Endothelial cell of umbilical vein (primary cell): ENCODE data around the gene F2RL3. TPM values are rescaled to one million over a fixed set of nuclear protein-coding genes. Genes with fewer than 3 reads are reported as not detected.

Experiments
- BruUV-seq: library from RNA; stranded (reverse); fragments of 400-500 nt; replicated peaks from 2 replicates; lab custom pipeline; 2021; lab: Mats Ljungman, UMichigan
- CTCF ChIA-PET: fragments of 300-600, 350-600 bp; sonication (Branson Sonifier 250); formaldehyde crosslinking; loops from one replicate; lab custom pipeline; 2021; ENCODE audit warnings: antibody characterized with exemption, inconsistent platforms; lab: Charles Lee
- POLR2A ChIA-PET: fragments of 300-600, 350-600 bp; sonication (Branson Sonifier 250); formaldehyde crosslinking; loops from one replicate; lab custom pipeline; 2021; ENCODE audit warnings: antibody characterized with exemption, inconsistent platforms; lab: Charles Lee
- DNase-seq: peaks from one replicate; pipeline ENCODE4 v3.0.0-alpha.2; 2011; ENCODE audit warnings: low read depth, low spot score
- FAIRE-seq: peaks from 2 replicates; lab custom pipeline; 2011; peaks lifted over from hg19 to GRCh38; lab: Jason Lieb, UNC
- H2AFZ ChIP-seq: 2 replicates; pipeline ENCODE4 v1.6.0; 2012; ENCODE audit warnings: low read depth, low read length, control low read depth, inconsistent platforms
- H3K27ac ChIP-seq: 2 replicates; pipeline ENCODE4 v1.5.1; 2011; ENCODE audit warnings: low read depth, mild to moderate bottlenecking, control low read depth, low read length, moderate library complexity; ENCODE audit not compliant: insufficient read depth
- H3K27me3 ChIP-seq, 2 experiments: 2 replicates each; pipeline versions ENCODE4 v1.6.0 to v1.6.1; 2011; ENCODE audit warnings: low read length in 2 of 2, mixed read lengths in 1 of 2; ENCODE audit not compliant: control insufficient read depth in 2 of 2, insufficient read depth in 2 of 2
- H3K36me3 ChIP-seq, 2 experiments: 2 replicates in 1 of 2; 3 replicates in 1 of 2; pipeline ENCODE4 v1.5.1; 2011; ENCODE audit warnings: low read length in 2 of 2, mild to moderate bottlenecking in 1 of 2, moderate library complexity in 1 of 2; ENCODE audit not compliant: control insufficient read depth in 2 of 2, insufficient read depth in 2 of 2; ENCODE audit errors: extremely low read depth in 1 of 2
- H3K4me1 ChIP-seq: 3 replicates; pipeline ENCODE4 v1.5.1; 2011; ENCODE audit warnings: mild to moderate bottlenecking, low read length; ENCODE audit not compliant: control insufficient read depth, insufficient read depth; ENCODE audit errors: extremely low read depth
- H3K4me2 ChIP-seq: 2 replicates; pipeline ENCODE4 v1.6.1; 2011; ENCODE audit warnings: low read length, control low read depth, mixed read lengths; ENCODE audit not compliant: insufficient read depth
- H3K4me3 ChIP-seq, 3 experiments: fragments of 200-600 bp in 1 of 3; sonication (generic), shearing (Covaris generic) in 1 of 3; replicated peaks in 1 of 3; 2 replicates each; pipeline ENCODE4 v1.5.1; 2011 to 2016; ENCODE audit warnings: control low read depth in 3 of 3, low read length in 3 of 3, mild to moderate bottlenecking in 2 of 3, inconsistent platforms in 1 of 3, low read depth in 1 of 3, moderate library complexity in 1 of 3; ENCODE audit not compliant: insufficient read depth in 1 of 3
- H3K79me2 ChIP-seq: 2 replicates; pipeline ENCODE4 v1.6.0; 2012; ENCODE audit warnings: low read length, inconsistent platforms; ENCODE audit not compliant: control insufficient read depth, insufficient read depth
- H3K9ac ChIP-seq: replicated peaks from 2 replicates; pipeline ENCODE3; 2011; ENCODE audit warnings: low read length, control low read depth; ENCODE audit not compliant: insufficient read depth; ENCODE audit errors: extremely low read depth
- H3K9me1 ChIP-seq: replicated peaks from 3 replicates; pipeline ENCODE4 v1.6.0; 2011; ENCODE audit warnings: mild to moderate bottlenecking, low read length; ENCODE audit not compliant: control insufficient read depth, insufficient read depth; ENCODE audit errors: extremely low read depth
- H3K9me3 ChIP-seq: replicated peaks from 2 replicates; pipeline ENCODE4 v1.5.1; 2012; ENCODE audit warnings: low read length, inconsistent platforms; ENCODE audit not compliant: control insufficient read depth, insufficient read depth
- H4K20me1 ChIP-seq: replicated peaks from 2 replicates; pipeline ENCODE3; 2011; ENCODE audit warnings: mild to moderate bottlenecking, low read length; ENCODE audit not compliant: control insufficient read depth, insufficient read depth; ENCODE audit errors: extremely low read depth
- EZH2 ChIP-seq: IDR thresholded peaks from 2 replicates; pipeline ENCODE4 v1.6.1; 2012; ENCODE audit warnings: borderline replicate concordance, low read depth, mild to moderate bottlenecking, moderate library complexity, low read length, inconsistent platforms; ENCODE audit not compliant: severe bottlenecking
- FOS ChIP-seq: IDR thresholded peaks from 2 replicates; pipeline ENCODE4 v1.6.1; 2011; ENCODE audit warnings: mild to moderate bottlenecking, low read length, moderate library complexity, borderline replicate concordance; ENCODE audit not compliant: insufficient read depth
- GATA2 ChIP-seq: IDR thresholded peaks from 2 replicates; pipeline ENCODE4 v1.7.0; 2011; ENCODE audit warnings: low read depth, mild to moderate bottlenecking, moderate library complexity, mixed read lengths, low read length; ENCODE audit not compliant: insufficient read length, insufficient read depth
- JUN ChIP-seq: IDR thresholded peaks from 2 replicates; pipeline ENCODE4 v1.6.1; 2011; ENCODE audit warnings: borderline replicate concordance, low read depth; ENCODE audit not compliant: insufficient read length, insufficient read depth
- MYC ChIP-seq: IDR thresholded peaks from one replicate; pipeline ENCODE4 v1.6.1; 2011; ENCODE audit warnings: mild to moderate bottlenecking, low read depth, low read length
- POLR2A ChIP-seq: IDR thresholded peaks from 2 replicates; pipeline ENCODE4 v1.6.1; 2012; ENCODE audit warnings: low read depth, mild to moderate bottlenecking, control low read depth, low read length
- POLR2AphosphoS5 ChIP-seq: IDR thresholded peaks from 2 replicates; pipeline ENCODE4 v1.6.1; 2012; ENCODE audit warnings: low read depth, mild to moderate bottlenecking, control low read depth, low read length, moderate library complexity; ENCODE audit not compliant: insufficient read depth
- dilution Hi-C: fragments of 300-500 bp; cut with MboI; formaldehyde crosslinking; loops from one replicate; pipeline ENCODE4 v1.15.0; 2019; ENCODE audit warnings: low sequenced_read_pairs; ENCODE audit not compliant: extremely low pct_ligation_motif_present
- intact Hi-C: fragments of 100-400 bp; cut with micrococcal nuclease; formaldehyde crosslinking; loops from one replicate; pipeline ENCODE4 v1.10.0; 2022
- polyA plus RNA-seq, 4 experiments: library from polyadenylated mRNA; depleted of rRNA in 3 of 4; stranded (reverse) in 3 of 4; unstranded in 1 of 4; fragments of >200 nt; gene quantifications; 2 replicates each; pipeline versions ENCODE4 v1.2.1 to v1.2.3, GENCODE V29; 2011 to 2012; ENCODE audit warnings: missing spikeins in 1 of 4
- total RNA-seq: library from RNA; stranded (reverse); gene quantifications from 2 replicates; pipeline ENCODE4 v1.2.3, GENCODE V29; 2021
- TF ChIP-seq, protein P1 (sequence below): IDR thresholded peaks from 2 replicates; pipeline ENCODE4 v1.6.1; 2011; ENCODE audit not compliant: insufficient read depth, insufficient read length
- TF ChIP-seq, protein P2 (sequence below), 2 donors: IDR thresholded peaks; 1 replicate in 1 of 2; 2 replicates in 1 of 2; pipeline ENCODE4 v1.5.1; 2011; ENCODE audit warnings: low read length in 2 of 2, mild to moderate bottlenecking in 2 of 2, moderate library complexity in 2 of 2, control low read depth in 1 of 2, inconsistent platforms in 1 of 2, low read depth in 1 of 2; ENCODE audit not compliant: insufficient read depth in 1 of 2; ENCODE audit errors: extremely low read depth in 1 of 2

Gene F2RL3
- total and polyA plus RNA-seq, 2 donors (not counting 3 experiments of a cell fraction or from before 2014, with no cell fraction given): 1.2 to 1.7 TPM

DNA sequence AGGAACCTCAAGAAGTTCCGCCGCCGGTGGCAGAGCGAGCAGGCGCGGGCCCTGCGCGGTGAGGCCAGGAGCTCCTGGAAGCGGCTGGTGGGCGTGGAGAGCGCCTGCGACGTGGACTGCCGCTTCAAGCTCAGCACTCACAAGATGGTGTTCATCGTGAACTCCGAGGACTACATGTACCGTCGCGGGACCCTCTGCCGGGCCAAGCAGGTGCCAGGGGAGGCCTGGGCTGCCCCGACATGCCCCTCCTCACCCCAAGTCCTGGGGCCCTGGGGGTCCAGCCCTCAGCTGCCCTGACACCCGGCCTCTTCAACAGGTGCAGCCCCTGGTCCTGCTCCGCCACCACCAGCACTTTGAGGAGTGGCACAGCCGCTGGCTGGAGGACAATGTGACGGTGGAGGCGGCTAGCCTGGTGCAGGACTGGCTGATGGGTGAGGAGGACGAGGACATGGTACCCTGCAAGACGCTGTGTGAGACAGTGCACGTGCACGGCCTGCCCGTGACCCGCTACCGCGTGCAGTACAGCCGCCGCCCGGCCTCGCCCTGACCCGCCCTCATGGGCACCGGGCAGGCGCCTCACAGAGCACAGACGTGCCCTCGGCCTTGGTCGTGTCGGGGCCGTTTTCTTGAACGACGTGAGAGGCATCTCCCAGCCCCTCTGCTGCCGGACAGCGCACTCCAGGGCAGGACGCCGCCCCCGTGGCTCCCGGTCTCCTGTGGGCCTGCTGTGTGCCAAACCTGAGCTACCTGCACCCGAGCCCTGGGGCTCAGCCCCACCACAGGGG is 10.4 kb upstream of the F2RL3 start:
- intact Hi-C loops: no loop called here
- no peaks in the 10 kb centered on the region for H4K20me1 ChIP-seq
- no TSS peak for BruUV-seq
- H3K36me3 ChIP-seq: peaks cover 19 to 37% of the 10 kb centered on the region in 2 experiments
- H3K79me2 ChIP-seq: peaks cover 20% of the 10 kb centered on the region
- no peaks in the 10 kb centered on the region for H3K9me3 ChIP-seq
- H2AFZ ChIP-seq: no peak overlapping the region
- no peak for FAIRE-seq
- no peaks in the 10 kb centered on the region for H3K9me1 ChIP-seq
- no peak overlapping the region for H3K4me3 ChIP-seq
- no peak overlapping the region for H3K27ac ChIP-seq
- ChIA-PET POLR2A (no interaction called here), CTCF (no interaction called here)
- H3K4me2 ChIP-seq: no peak overlapping the region
- H3K4me1 ChIP-seq: peaks cover 10% of the 10 kb centered on the region
- no peak overlapping the region for H3K9ac ChIP-seq
- no peak for DNase-seq
- dilution Hi-C loops: no loop called here
- no peaks in the 10 kb centered on the region for H3K27me3 ChIP-seq
- TF ChIP-seq, protein P1, sequence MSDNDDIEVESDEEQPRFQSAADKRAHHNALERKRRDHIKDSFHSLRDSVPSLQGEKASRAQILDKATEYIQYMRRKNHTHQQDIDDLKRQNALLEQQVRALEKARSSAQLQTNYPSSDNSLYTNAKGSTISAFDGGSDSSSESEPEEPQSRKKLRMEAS: no peak
- TF ChIP-seq POLR2A: no peak
- no peak for TF ChIP-seq FOS
- no peak for TF ChIP-seq POLR2AphosphoS5
- TF ChIP-seq MYC: no peak
- TF ChIP-seq EZH2: no peak

DNA sequence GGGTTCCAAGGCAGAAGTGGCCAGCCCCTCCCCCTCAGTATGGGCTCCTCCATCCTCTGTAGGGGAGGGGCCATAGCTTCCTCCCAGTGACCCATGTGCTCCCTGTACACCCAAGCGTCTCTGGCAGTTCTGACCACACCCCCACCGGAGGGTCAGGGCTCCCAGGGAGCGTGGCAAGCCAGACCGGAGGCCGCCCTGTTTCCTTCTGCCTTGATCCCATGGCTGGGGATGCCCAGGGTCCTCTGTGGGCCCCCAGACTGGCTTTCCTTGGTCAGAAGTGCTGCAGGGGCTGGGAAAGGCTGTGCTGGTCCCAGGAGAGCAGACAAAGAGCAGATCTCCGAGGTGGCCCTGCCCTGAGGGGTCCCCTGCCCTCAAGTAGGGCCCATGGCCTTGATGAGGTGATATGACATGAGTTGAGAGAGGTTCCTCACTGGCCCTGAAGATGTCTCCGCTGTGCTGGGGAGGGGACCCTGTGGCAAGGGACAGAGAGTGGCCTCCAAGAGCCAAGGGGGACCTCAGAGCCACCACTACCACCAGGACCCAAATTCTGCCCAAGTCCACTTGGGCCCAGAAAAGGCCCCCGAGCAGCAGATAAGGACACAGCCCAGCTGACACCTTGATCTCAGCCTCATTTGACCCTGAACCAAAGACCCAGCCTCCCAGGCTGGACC is 7.8 kb upstream of the F2RL3 start:
- H3K27me3 ChIP-seq: no peaks in the 10 kb centered on the region
- no peak overlapping the region for H3K27ac ChIP-seq
- no peak for FAIRE-seq
- CTCF ChIA-PET: no interaction called here
- H3K4me1 ChIP-seq: peaks cover 6% of the 10 kb centered on the region
- no peaks in the 10 kb centered on the region for H4K20me1 ChIP-seq
- H3K4me2 ChIP-seq: no peak overlapping the region
- H3K9me1 ChIP-seq: no peaks in the 10 kb centered on the region
- H3K36me3 ChIP-seq: peaks cover 16 to 35% of the 10 kb centered on the region in 2 experiments
- POLR2A ChIA-PET: no interaction called here
- BruUV-seq: no TSS peak
- no peak for DNase-seq
- no peak overlapping the region for H3K9ac ChIP-seq
- intact Hi-C loops (no loop called here), dilution Hi-C loops (no loop called here)
- H2AFZ ChIP-seq: no peak overlapping the region
- H3K9me3 ChIP-seq: no peaks in the 10 kb centered on the region
- H3K4me3 ChIP-seq: no peak overlapping the region
- no peak for TF ChIP-seq POLR2AphosphoS5
- no peak for TF ChIP-seq MYC
- TF ChIP-seq, protein P2, sequence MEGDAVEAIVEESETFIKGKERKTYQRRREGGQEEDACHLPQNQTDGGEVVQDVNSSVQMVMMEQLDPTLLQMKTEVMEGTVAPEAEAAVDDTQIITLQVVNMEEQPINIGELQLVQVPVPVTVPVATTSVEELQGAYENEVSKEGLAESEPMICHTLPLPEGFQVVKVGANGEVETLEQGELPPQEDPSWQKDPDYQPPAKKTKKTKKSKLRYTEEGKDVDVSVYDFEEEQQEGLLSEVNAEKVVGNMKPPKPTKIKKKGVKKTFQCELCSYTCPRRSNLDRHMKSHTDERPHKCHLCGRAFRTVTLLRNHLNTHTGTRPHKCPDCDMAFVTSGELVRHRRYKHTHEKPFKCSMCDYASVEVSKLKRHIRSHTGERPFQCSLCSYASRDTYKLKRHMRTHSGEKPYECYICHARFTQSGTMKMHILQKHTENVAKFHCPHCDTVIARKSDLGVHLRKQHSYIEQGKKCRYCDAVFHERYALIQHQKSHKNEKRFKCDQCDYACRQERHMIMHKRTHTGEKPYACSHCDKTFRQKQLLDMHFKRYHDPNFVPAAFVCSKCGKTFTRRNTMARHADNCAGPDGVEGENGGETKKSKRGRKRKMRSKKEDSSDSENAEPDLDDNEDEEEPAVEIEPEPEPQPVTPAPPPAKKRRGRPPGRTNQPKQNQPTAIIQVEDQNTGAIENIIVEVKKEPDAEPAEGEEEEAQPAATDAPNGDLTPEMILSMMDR (IDR thresholded peaks at IDR 0.05; ENCODE audit: extremely low read depth in 1 of 2, insufficient read depth in 1 of 2, low read depth in 1 of 2, low read length in 2 of 2): no peak
- TF ChIP-seq, protein P1: no peak
- no peak for TF ChIP-seq JUN
- no peak for TF ChIP-seq GATA2
- no peak for TF ChIP-seq FOS
- no peak for TF ChIP-seq POLR2A
- no peak for TF ChIP-seq EZH2
- peaks cover under 1% of the 10 kb centered on the region for H3K79me2 ChIP-seq
